Endothelial cell of umbilical vein (primary cell): ENCODE results near the gene CCDC187. TPM values are rescaled to one million over a fixed set of nuclear protein-coding genes. Genes with fewer than 3 reads are reported as not detected.

Experiments
- BruUV-seq: library from RNA; stranded (reverse); fragments of 400-500 nt; replicated peaks from 2 replicates; lab custom pipeline; 2021; lab: Mats Ljungman, UMichigan
- CTCF ChIA-PET: fragments of 300-600, 350-600 bp; sonication (Branson Sonifier 250); formaldehyde crosslinking; loops from one replicate; lab custom pipeline; 2021; ENCODE audit warnings: antibody characterized with exemption, inconsistent platforms; lab: Charles Lee
- POLR2A ChIA-PET: fragments of 300-600, 350-600 bp; sonication (Branson Sonifier 250); formaldehyde crosslinking; loops from one replicate; lab custom pipeline; 2021; ENCODE audit warnings: antibody characterized with exemption, inconsistent platforms; lab: Charles Lee
- DNase-seq: peaks from one replicate; pipeline ENCODE4 v3.0.0-alpha.2; 2011; ENCODE audit warnings: low read depth, low spot score
- FAIRE-seq: peaks from 2 replicates; lab custom pipeline; 2011; peaks lifted over from hg19 to GRCh38; lab: Jason Lieb, UNC
- H2AFZ ChIP-seq: 2 replicates; pipeline ENCODE4 v1.6.0; 2012; ENCODE audit warnings: low read depth, low read length, control low read depth, inconsistent platforms
- H3K27ac ChIP-seq: 2 replicates; pipeline ENCODE4 v1.5.1; 2011; ENCODE audit warnings: low read depth, mild to moderate bottlenecking, control low read depth, low read length, moderate library complexity; ENCODE audit not compliant: insufficient read depth
- H3K27me3 ChIP-seq, 2 experiments: 2 replicates each; pipeline versions ENCODE4 v1.6.0 to v1.6.1; 2011; ENCODE audit warnings: low read length in 2 of 2, mixed read lengths in 1 of 2; ENCODE audit not compliant: control insufficient read depth in 2 of 2, insufficient read depth in 2 of 2
- H3K36me3 ChIP-seq, 2 experiments: 2 replicates in 1 of 2; 3 replicates in 1 of 2; pipeline ENCODE4 v1.5.1; 2011; ENCODE audit warnings: low read length in 2 of 2, mild to moderate bottlenecking in 1 of 2, moderate library complexity in 1 of 2; ENCODE audit not compliant: control insufficient read depth in 2 of 2, insufficient read depth in 2 of 2; ENCODE audit errors: extremely low read depth in 1 of 2
- H3K4me1 ChIP-seq: 3 replicates; pipeline ENCODE4 v1.5.1; 2011; ENCODE audit warnings: mild to moderate bottlenecking, low read length; ENCODE audit not compliant: control insufficient read depth, insufficient read depth; ENCODE audit errors: extremely low read depth
- H3K4me2 ChIP-seq: 2 replicates; pipeline ENCODE4 v1.6.1; 2011; ENCODE audit warnings: low read length, control low read depth, mixed read lengths; ENCODE audit not compliant: insufficient read depth
- H3K4me3 ChIP-seq, 3 experiments: fragments of 200-600 bp in 1 of 3; sonication (generic), shearing (Covaris generic) in 1 of 3; replicated peaks in 1 of 3; 2 replicates each; pipeline ENCODE4 v1.5.1; 2011 to 2016; ENCODE audit warnings: control low read depth in 3 of 3, low read length in 3 of 3, mild to moderate bottlenecking in 2 of 3, inconsistent platforms in 1 of 3, low read depth in 1 of 3, moderate library complexity in 1 of 3; ENCODE audit not compliant: insufficient read depth in 1 of 3
- H3K79me2 ChIP-seq: 2 replicates; pipeline ENCODE4 v1.6.0; 2012; ENCODE audit warnings: low read length, inconsistent platforms; ENCODE audit not compliant: control insufficient read depth, insufficient read depth
- H3K9ac ChIP-seq: replicated peaks from 2 replicates; pipeline ENCODE3; 2011; ENCODE audit warnings: low read length, control low read depth; ENCODE audit not compliant: insufficient read depth; ENCODE audit errors: extremely low read depth
- H3K9me1 ChIP-seq: replicated peaks from 3 replicates; pipeline ENCODE4 v1.6.0; 2011; ENCODE audit warnings: mild to moderate bottlenecking, low read length; ENCODE audit not compliant: control insufficient read depth, insufficient read depth; ENCODE audit errors: extremely low read depth
- H3K9me3 ChIP-seq: replicated peaks from 2 replicates; pipeline ENCODE4 v1.5.1; 2012; ENCODE audit warnings: low read length, inconsistent platforms; ENCODE audit not compliant: control insufficient read depth, insufficient read depth
- H4K20me1 ChIP-seq: replicated peaks from 2 replicates; pipeline ENCODE3; 2011; ENCODE audit warnings: mild to moderate bottlenecking, low read length; ENCODE audit not compliant: control insufficient read depth, insufficient read depth; ENCODE audit errors: extremely low read depth
- EZH2 ChIP-seq: IDR thresholded peaks from 2 replicates; pipeline ENCODE4 v1.6.1; 2012; ENCODE audit warnings: borderline replicate concordance, low read depth, mild to moderate bottlenecking, moderate library complexity, low read length, inconsistent platforms; ENCODE audit not compliant: severe bottlenecking
- FOS ChIP-seq: IDR thresholded peaks from 2 replicates; pipeline ENCODE4 v1.6.1; 2011; ENCODE audit warnings: mild to moderate bottlenecking, low read length, moderate library complexity, borderline replicate concordance; ENCODE audit not compliant: insufficient read depth
- GATA2 ChIP-seq: IDR thresholded peaks from 2 replicates; pipeline ENCODE4 v1.7.0; 2011; ENCODE audit warnings: low read depth, mild to moderate bottlenecking, moderate library complexity, mixed read lengths, low read length; ENCODE audit not compliant: insufficient read length, insufficient read depth
- JUN ChIP-seq: IDR thresholded peaks from 2 replicates; pipeline ENCODE4 v1.6.1; 2011; ENCODE audit warnings: borderline replicate concordance, low read depth; ENCODE audit not compliant: insufficient read length, insufficient read depth
- MYC ChIP-seq: IDR thresholded peaks from one replicate; pipeline ENCODE4 v1.6.1; 2011; ENCODE audit warnings: mild to moderate bottlenecking, low read depth, low read length
- POLR2A ChIP-seq: IDR thresholded peaks from 2 replicates; pipeline ENCODE4 v1.6.1; 2012; ENCODE audit warnings: low read depth, mild to moderate bottlenecking, control low read depth, low read length
- POLR2AphosphoS5 ChIP-seq: IDR thresholded peaks from 2 replicates; pipeline ENCODE4 v1.6.1; 2012; ENCODE audit warnings: low read depth, mild to moderate bottlenecking, control low read depth, low read length, moderate library complexity; ENCODE audit not compliant: insufficient read depth
- dilution Hi-C: fragments of 300-500 bp; cut with MboI; formaldehyde crosslinking; loops from one replicate; pipeline ENCODE4 v1.15.0; 2019; ENCODE audit warnings: low sequenced_read_pairs; ENCODE audit not compliant: extremely low pct_ligation_motif_present
- intact Hi-C: fragments of 100-400 bp; cut with micrococcal nuclease; formaldehyde crosslinking; loops from one replicate; pipeline ENCODE4 v1.10.0; 2022
- polyA plus RNA-seq, 4 experiments: library from polyadenylated mRNA; depleted of rRNA in 3 of 4; stranded (reverse) in 3 of 4; unstranded in 1 of 4; fragments of >200 nt; gene quantifications; 2 replicates each; pipeline versions ENCODE4 v1.2.1 to v1.2.3, GENCODE V29; 2011 to 2012; ENCODE audit warnings: missing spikeins in 1 of 4
- total RNA-seq: library from RNA; stranded (reverse); gene quantifications from 2 replicates; pipeline ENCODE4 v1.2.3, GENCODE V29; 2021
- TF ChIP-seq, protein P1 (sequence below): IDR thresholded peaks from 2 replicates; pipeline ENCODE4 v1.6.1; 2011; ENCODE audit not compliant: insufficient read depth, insufficient read length
- TF ChIP-seq, protein P2 (sequence below), 2 donors: IDR thresholded peaks; 1 replicate in 1 of 2; 2 replicates in 1 of 2; pipeline ENCODE4 v1.5.1; 2011; ENCODE audit warnings: low read length in 2 of 2, mild to moderate bottlenecking in 2 of 2, moderate library complexity in 2 of 2, control low read depth in 1 of 2, inconsistent platforms in 1 of 2, low read depth in 1 of 2; ENCODE audit not compliant: insufficient read depth in 1 of 2; ENCODE audit errors: extremely low read depth in 1 of 2

CCDC187 gene
- total and polyA plus RNA-seq, 2 donors (not counting 3 experiments of a cell fraction or from before 2014, with no cell fraction given) = not detected

DNA sequence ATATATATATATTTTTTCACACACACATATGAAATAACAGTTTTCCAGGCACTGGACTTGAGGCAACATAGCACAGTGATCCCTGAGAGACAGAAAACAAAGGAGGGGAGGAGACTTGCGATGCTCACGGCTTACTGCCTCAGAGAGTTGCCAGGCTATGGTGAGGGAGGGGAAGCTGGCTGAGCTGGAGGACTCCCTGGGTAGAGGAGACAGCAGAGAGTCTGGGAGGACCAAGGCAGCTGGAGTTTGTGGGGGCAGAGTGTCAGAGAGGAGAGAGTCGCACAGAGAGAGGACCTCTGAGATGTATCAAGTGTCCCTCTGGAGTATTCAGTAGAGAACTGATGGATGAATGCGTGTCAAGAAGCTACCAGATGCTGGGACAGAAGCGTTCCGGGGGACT, 35.2 kb downstream of the CCDC187 start:
- H3K9me3 ChIP-seq = no peaks in the 10 kb centered on the region
- DNase-seq (no peak), FAIRE-seq (no peak)
- H3K36me3 ChIP-seq = no peaks in the 10 kb centered on the region
- TF ChIP-seq, protein P1, sequence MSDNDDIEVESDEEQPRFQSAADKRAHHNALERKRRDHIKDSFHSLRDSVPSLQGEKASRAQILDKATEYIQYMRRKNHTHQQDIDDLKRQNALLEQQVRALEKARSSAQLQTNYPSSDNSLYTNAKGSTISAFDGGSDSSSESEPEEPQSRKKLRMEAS = no peak
- TF ChIP-seq EZH2 (no peak), GATA2 (no peak), POLR2A (no peak), POLR2AphosphoS5 (no peak), MYC (no peak), JUN (no peak), FOS (no peak)
- TF ChIP-seq, protein P2, sequence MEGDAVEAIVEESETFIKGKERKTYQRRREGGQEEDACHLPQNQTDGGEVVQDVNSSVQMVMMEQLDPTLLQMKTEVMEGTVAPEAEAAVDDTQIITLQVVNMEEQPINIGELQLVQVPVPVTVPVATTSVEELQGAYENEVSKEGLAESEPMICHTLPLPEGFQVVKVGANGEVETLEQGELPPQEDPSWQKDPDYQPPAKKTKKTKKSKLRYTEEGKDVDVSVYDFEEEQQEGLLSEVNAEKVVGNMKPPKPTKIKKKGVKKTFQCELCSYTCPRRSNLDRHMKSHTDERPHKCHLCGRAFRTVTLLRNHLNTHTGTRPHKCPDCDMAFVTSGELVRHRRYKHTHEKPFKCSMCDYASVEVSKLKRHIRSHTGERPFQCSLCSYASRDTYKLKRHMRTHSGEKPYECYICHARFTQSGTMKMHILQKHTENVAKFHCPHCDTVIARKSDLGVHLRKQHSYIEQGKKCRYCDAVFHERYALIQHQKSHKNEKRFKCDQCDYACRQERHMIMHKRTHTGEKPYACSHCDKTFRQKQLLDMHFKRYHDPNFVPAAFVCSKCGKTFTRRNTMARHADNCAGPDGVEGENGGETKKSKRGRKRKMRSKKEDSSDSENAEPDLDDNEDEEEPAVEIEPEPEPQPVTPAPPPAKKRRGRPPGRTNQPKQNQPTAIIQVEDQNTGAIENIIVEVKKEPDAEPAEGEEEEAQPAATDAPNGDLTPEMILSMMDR (IDR thresholded peaks at IDR 0.05; ENCODE audit: extremely low read depth in 1 of 2, insufficient read depth in 1 of 2, low read depth in 1 of 2, low read length in 2 of 2) = no peak
- no TSS peak for BruUV-seq
- intact Hi-C loops (no loop called here), dilution Hi-C loops (no loop called here)
- CTCF ChIA-PET = interaction anchor here (1.0 to 2.5 kb wide), 2 partner anchors 93 to 136 kb away, joined by 3 to 14 read pairs; no protein-coding TSS in a partner anchor
- no peak overlapping the region for H3K4me3 ChIP-seq
- no peak overlapping the region for H3K4me2 ChIP-seq
- no peak overlapping the region for H2AFZ ChIP-seq
- no peak overlapping the region for H3K27ac ChIP-seq
- no peaks in the 10 kb centered on the region for H4K20me1 ChIP-seq
- no peaks in the 10 kb centered on the region for H3K79me2 ChIP-seq
- H3K4me1 ChIP-seq = no peaks in the 10 kb centered on the region
- no peak overlapping the region for H3K9ac ChIP-seq
- POLR2A ChIA-PET = no interaction called here
- no peaks in the 10 kb centered on the region for H3K9me1 ChIP-seq
- peaks cover 0 to 4% of the 10 kb centered on the region in 2 experiments for H3K27me3 ChIP-seq
